LNCaP clone FGC (cell line): Measurements from ENCODE around the gene NPHS2.
"Not testable (repeated sequence)": the region's sequence is repeated elsewhere in the genome, so short reads cannot be mapped to it uniquely, and the experiment has no call there.

ENCODE experiments used
- DNase-seq: peaks from one replicate; pipeline ENCODE4 v3.0.0-alpha.2; 2011; ENCODE audit warnings: low read depth
- H3K4me3 ChIP-seq: 2 replicates; pipeline ENCODE4 v1.5.1; 2011; ENCODE audit warnings: mild to moderate bottlenecking, low read depth, low read length, control low read depth
- CTCF ChIP-seq: IDR thresholded peaks from 2 replicates; pipeline ENCODE4 v1.5.1; 2012; ENCODE audit warnings: mild to moderate bottlenecking; ENCODE audit not compliant: control insufficient read depth, insufficient read depth; ENCODE audit errors: extremely low read depth

The NPHS2 gene

DNA sequence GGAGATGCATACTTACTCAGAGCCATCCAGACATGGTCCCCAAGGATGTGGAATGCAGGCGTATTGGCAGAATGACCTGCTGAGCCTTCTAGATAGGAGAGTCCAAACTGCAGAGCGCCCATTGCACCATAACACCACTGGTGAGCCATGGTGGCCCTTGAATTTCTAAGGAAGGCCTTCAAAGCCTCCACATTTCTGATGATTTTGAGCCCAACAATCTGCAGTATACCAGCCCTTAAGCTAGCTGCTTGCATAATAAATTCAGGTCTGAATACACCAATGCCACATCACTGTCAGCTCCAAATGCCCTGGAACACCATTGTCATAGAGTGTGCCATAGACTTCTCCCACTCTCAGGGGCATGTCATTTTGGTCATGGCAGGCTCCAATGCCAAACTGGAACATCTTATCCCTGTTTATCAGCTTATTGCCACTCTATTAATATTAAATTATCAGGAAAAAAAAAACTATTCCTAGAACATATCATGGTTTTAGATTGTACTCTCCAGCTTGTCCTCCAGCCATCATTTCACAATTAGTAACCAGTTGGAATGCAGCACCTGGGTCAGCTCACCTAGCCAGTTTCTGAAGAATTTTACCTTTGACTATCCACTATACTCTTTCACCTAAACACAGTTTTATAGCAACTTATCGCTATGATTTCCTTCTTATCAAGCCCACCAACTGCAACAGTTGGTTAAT is 26.9 kb downstream of the NPHS2 start:
- no peak for TF ChIP-seq CTCF
- no peak overlapping the region for H3K4me3 ChIP-seq
- no peak for DNase-seq

GRCh38 chr1:179547021-179547535 is 28.7 kb downstream of the NPHS2 start:
- H3K4me3 ChIP-seq = no peak overlapping the region
- DNase-seq = no peak
- TF ChIP-seq CTCF = no peak

DNA sequence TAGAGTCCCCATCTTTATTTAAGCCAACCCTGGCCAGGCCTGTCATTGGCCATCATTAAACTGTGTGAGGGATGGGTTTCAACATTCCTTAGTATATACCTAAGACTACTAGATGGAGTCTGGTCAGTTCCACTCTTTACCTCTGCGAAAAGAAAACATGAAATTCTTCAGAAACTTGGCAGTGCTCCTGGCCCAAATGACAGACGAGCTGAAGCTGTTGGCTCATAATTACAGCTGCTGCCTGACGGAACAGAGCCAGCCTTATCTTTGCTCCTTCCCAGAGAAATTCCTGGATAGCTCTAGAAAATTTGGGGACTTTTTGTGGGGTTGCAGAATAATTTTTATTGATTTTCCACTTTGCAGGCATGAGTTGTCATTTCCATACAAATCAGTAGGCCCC is 30.4 kb downstream of the NPHS2 start:
- H3K4me3 ChIP-seq = no peak overlapping the region
- no peak for TF ChIP-seq CTCF
- no peak for DNase-seq

- no peak overlapping the region for H3K4me3 ChIP-seq
- TF ChIP-seq CTCF = no peak
- no peak for DNase-seq
Measured at GRCh38 chr1:179541774-179542173, 34.0 kb downstream of the NPHS2 start.

- DNase-seq = no peak
- no peak overlapping the region for H3K4me3 ChIP-seq
- no peak for TF ChIP-seq CTCF
Measured at GRCh38 chr1:179530352-179530751, 45.4 kb downstream of the NPHS2 start.

GRCh38 chr1:179529482-179530195 is 46.1 kb downstream of the NPHS2 start:
- no peak overlapping the region for H3K4me3 ChIP-seq
- no peak for TF ChIP-seq CTCF
- DNase-seq = no peak

DNA sequence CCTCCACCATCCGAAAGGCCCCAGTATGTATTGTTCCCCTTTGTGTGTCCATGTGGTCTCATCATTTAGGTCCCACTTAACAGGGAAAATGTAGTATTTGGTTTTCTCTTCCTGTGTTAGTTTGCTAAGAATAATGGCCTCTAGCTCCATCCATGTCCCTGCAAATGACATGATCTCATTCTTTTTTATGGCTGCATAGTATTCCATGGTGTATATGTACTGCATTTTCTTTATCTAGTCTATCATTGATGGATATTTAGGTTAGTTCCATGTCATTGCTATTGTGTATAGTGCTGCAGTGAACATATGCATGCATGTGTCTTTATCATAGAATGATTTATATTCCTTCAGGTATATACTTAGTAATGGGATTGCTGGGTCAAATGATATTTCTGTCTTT is 57.2 kb downstream of the NPHS2 start:
- not testable (repeated sequence) for H3K4me3 ChIP-seq

More for the DNA sequence above, 57.2 kb downstream of the NPHS2 start:
- not testable (repeated sequence) for DNase-seq
